ENCODE data around the gene SPN.
"Not testable (repeated sequence)": the region's sequence is repeated elsewhere in the genome, so short reads cannot be mapped to it uniquely, and the experiment has no call there.

Gene SPN

GRCh38 chr16:29631658-29632057 lies 31.4 kb upstream of the SPN start:
- not testable (repeated sequence) for H3K4me3 ChIP-seq (ENCODE audit: insufficient read depth in 1 of 2, low read depth in 1 of 2, low read length in 2 of 2); H3K27me3 ChIP-seq (ENCODE audit: control insufficient read depth in 1 of 2, insufficient read depth in 1 of 2, low read length in 2 of 2); H2AFZ ChIP-seq (ENCODE audit: low read depth, low read length); H3K9me3 ChIP-seq (ENCODE audit: control insufficient read depth, low read length); H3K23ac ChIP-seq (ENCODE audit: low read length in 2 of 2); H2BK120ac ChIP-seq (ENCODE audit: low read depth, low read length); H2BK15ac ChIP-seq (ENCODE audit: low read depth, poor library complexity, severe bottlenecking); H3K4me1 ChIP-seq (ENCODE audit: control insufficient read depth, insufficient read depth, low read depth, low read length); H2BK12ac ChIP-seq (ENCODE audit: low read length in 2 of 2); H3K14ac ChIP-seq (ENCODE audit: low read length in 2 of 2); H3K79me1 ChIP-seq (replicated peaks; ENCODE audit: low read length, poor library complexity, severe bottlenecking); H3K4me2 ChIP-seq (ENCODE audit: low read length, poor library complexity, severe bottlenecking); H3K36me3 ChIP-seq (ENCODE audit: control insufficient read depth in 1 of 2, insufficient read depth in 2 of 2, low read depth in 1 of 2, low read length in 2 of 2); H3K4ac ChIP-seq (ENCODE audit: low read depth in 1 of 2, low read length in 2 of 2); H2BK5ac ChIP-seq (ENCODE audit: low read depth, low read length, poor library complexity, severe bottlenecking); DNase-seq; H3K9ac ChIP-seq (ENCODE audit: low read length); H3K27ac ChIP-seq (ENCODE audit: low read length, poor library complexity, severe bottlenecking); H3K18ac ChIP-seq (ENCODE audit: low read depth in 1 of 2, low read length in 2 of 2); H4K8ac ChIP-seq (ENCODE audit: low read length); H4K91ac ChIP-seq (ENCODE audit: low read length); H2AK5ac ChIP-seq (ENCODE audit: low read length, severe bottlenecking)
- WGBS: 83% methylated on average over 18 of the region's 20 CpGs

DNA sequence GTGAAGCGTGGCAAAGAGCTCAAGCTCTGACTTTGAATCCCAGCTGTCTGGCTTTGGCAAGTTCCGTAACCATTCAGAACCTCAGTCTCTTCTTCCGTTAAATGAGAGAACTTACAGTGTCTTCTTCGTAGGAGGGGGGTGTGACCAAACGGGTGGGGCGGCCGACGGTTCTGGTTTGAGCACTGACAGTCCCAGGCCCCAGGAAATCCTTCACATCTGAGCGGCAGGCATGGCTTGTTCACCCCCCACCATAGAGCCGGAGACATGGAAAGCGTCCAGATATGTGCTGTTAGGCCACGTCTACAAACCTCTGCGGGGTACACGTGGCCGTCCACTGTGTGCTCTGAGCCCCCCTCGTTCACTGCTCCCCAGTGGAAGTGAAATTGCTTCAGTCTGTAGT lies 27.1 kb upstream of the SPN start:
- not testable (repeated sequence) for DNase-seq; H3K79me1 ChIP-seq (replicated peaks; ENCODE audit: low read length, poor library complexity, severe bottlenecking)
- WGBS: 86% methylated on average over 15 of the region's 16 CpGs

GRCh38 chr16:29636368-29636767 lies 26.7 kb upstream of the SPN start:
- H2AK5ac ChIP-seq (ENCODE audit: low read length, severe bottlenecking); H2BK15ac ChIP-seq (ENCODE audit: low read depth, poor library complexity, severe bottlenecking); H2BK12ac ChIP-seq (ENCODE audit: low read length in 2 of 2); H3K27me3 ChIP-seq (ENCODE audit: control insufficient read depth in 1 of 2, insufficient read depth in 1 of 2, low read length in 2 of 2); H3K9ac ChIP-seq (ENCODE audit: low read length); H3K14ac ChIP-seq (ENCODE audit: low read length in 2 of 2); H3K18ac ChIP-seq (ENCODE audit: low read depth in 1 of 2, low read length in 2 of 2); H3K23ac ChIP-seq (ENCODE audit: low read length in 2 of 2); H3K9me3 ChIP-seq (ENCODE audit: control insufficient read depth, low read length); H2AFZ ChIP-seq (ENCODE audit: low read depth, low read length); H3K4me2 ChIP-seq (ENCODE audit: low read length, poor library complexity, severe bottlenecking); H3K4me1 ChIP-seq (ENCODE audit: control insufficient read depth, insufficient read depth, low read depth, low read length); H3K4me3 ChIP-seq (ENCODE audit: insufficient read depth in 1 of 2, low read depth in 1 of 2, low read length in 2 of 2); H2BK120ac ChIP-seq (ENCODE audit: low read depth, low read length); H2BK5ac ChIP-seq (ENCODE audit: low read depth, low read length, poor library complexity, severe bottlenecking); H3K36me3 ChIP-seq (ENCODE audit: control insufficient read depth in 1 of 2, insufficient read depth in 2 of 2, low read depth in 1 of 2, low read length in 2 of 2); H3K4ac ChIP-seq (ENCODE audit: low read depth in 1 of 2, low read length in 2 of 2); H4K8ac ChIP-seq (ENCODE audit: low read length); H3K27ac ChIP-seq (ENCODE audit: low read length, poor library complexity, severe bottlenecking); H4K91ac ChIP-seq (ENCODE audit: low read length); DNase-seq; H3K79me1 ChIP-seq (replicated peaks; ENCODE audit: low read length, poor library complexity, severe bottlenecking): not testable (repeated sequence)
- WGBS: no CpG with 5 or more reads among the region's 5 CpGs

More for the DNA sequence above, 27.1 kb upstream of the SPN start:
- H4K8ac ChIP-seq (ENCODE audit: low read length); H3K23ac ChIP-seq (ENCODE audit: low read length in 2 of 2); H3K4me3 ChIP-seq (ENCODE audit: insufficient read depth in 1 of 2, low read depth in 1 of 2, low read length in 2 of 2); H3K4ac ChIP-seq (ENCODE audit: low read depth in 1 of 2, low read length in 2 of 2); H3K27ac ChIP-seq (ENCODE audit: low read length, poor library complexity, severe bottlenecking); H3K4me1 ChIP-seq (ENCODE audit: control insufficient read depth, insufficient read depth, low read depth, low read length); H2BK120ac ChIP-seq (ENCODE audit: low read depth, low read length); H3K27me3 ChIP-seq (ENCODE audit: control insufficient read depth in 1 of 2, insufficient read depth in 1 of 2, low read length in 2 of 2); H3K18ac ChIP-seq (ENCODE audit: low read depth in 1 of 2, low read length in 2 of 2); H2BK5ac ChIP-seq (ENCODE audit: low read depth, low read length, poor library complexity, severe bottlenecking); H2BK12ac ChIP-seq (ENCODE audit: low read length in 2 of 2); H3K4me2 ChIP-seq (ENCODE audit: low read length, poor library complexity, severe bottlenecking); H2BK15ac ChIP-seq (ENCODE audit: low read depth, poor library complexity, severe bottlenecking); H3K9ac ChIP-seq (ENCODE audit: low read length); H3K36me3 ChIP-seq (ENCODE audit: control insufficient read depth in 1 of 2, insufficient read depth in 2 of 2, low read depth in 1 of 2, low read length in 2 of 2); H2AFZ ChIP-seq (ENCODE audit: low read depth, low read length); H4K91ac ChIP-seq (ENCODE audit: low read length); H3K9me3 ChIP-seq (ENCODE audit: control insufficient read depth, low read length); H2AK5ac ChIP-seq (ENCODE audit: low read length, severe bottlenecking); H3K14ac ChIP-seq (ENCODE audit: low read length in 2 of 2): not testable (repeated sequence)

DNA sequence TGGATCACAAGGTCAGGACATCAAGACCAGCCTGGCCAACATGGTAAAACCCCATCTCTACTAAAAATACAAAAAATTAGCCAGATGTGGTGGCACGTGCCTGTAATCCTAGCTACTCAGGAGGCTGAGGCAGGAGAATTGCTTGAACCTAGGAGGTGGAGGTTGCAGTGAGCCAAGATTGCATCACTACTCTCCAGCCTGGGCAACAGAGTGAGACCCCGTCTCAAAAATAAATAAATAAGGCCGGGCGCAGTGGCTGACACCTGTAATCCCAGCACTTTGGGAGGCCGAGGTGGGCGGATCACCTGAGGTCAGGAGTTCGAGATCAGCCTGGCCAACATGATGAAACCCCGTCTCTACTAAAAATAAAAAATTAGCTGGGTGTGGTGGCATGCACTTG lies 24.3 kb upstream of the SPN start:
- 96% methylated on average over 8 of the region's 8 CpGs for WGBS
- H3K27me3 ChIP-seq (ENCODE audit: control insufficient read depth in 1 of 2, insufficient read depth in 1 of 2, low read length in 2 of 2); H3K14ac ChIP-seq (ENCODE audit: low read length in 2 of 2); H2BK5ac ChIP-seq (ENCODE audit: low read depth, low read length, poor library complexity, severe bottlenecking); H3K4me3 ChIP-seq (ENCODE audit: insufficient read depth in 1 of 2, low read depth in 1 of 2, low read length in 2 of 2); H2BK15ac ChIP-seq (ENCODE audit: low read depth, poor library complexity, severe bottlenecking); H3K4ac ChIP-seq (ENCODE audit: low read depth in 1 of 2, low read length in 2 of 2); H2BK12ac ChIP-seq (ENCODE audit: low read length in 2 of 2); DNase-seq; H3K9me3 ChIP-seq (ENCODE audit: control insufficient read depth, low read length); H3K79me1 ChIP-seq (replicated peaks; ENCODE audit: low read length, poor library complexity, severe bottlenecking); H4K91ac ChIP-seq (ENCODE audit: low read length); H3K9ac ChIP-seq (ENCODE audit: low read length); H3K36me3 ChIP-seq (ENCODE audit: control insufficient read depth in 1 of 2, insufficient read depth in 2 of 2, low read depth in 1 of 2, low read length in 2 of 2); H2BK120ac ChIP-seq (ENCODE audit: low read depth, low read length); H3K18ac ChIP-seq (ENCODE audit: low read depth in 1 of 2, low read length in 2 of 2); H2AK5ac ChIP-seq (ENCODE audit: low read length, severe bottlenecking); H4K8ac ChIP-seq (ENCODE audit: low read length); H3K27ac ChIP-seq (ENCODE audit: low read length, poor library complexity, severe bottlenecking); H3K23ac ChIP-seq (ENCODE audit: low read length in 2 of 2); H3K4me1 ChIP-seq (ENCODE audit: control insufficient read depth, insufficient read depth, low read depth, low read length); H2AFZ ChIP-seq (ENCODE audit: low read depth, low read length); H3K4me2 ChIP-seq (ENCODE audit: low read length, poor library complexity, severe bottlenecking): not testable (repeated sequence)
